Stimulated activated CD4-positive, alpha-beta T cell treated with anti-CD3 and anti-CD28 coated beads, Interleukin-4, amount 100 ng/mL, for 24 hours (primary cell): ENCODE data around the gene MME.

Experiments
- DNase-seq: peaks from one replicate; pipeline ENCODE4 v3.0.0-alpha.2; 2020

MME gene

DNA sequence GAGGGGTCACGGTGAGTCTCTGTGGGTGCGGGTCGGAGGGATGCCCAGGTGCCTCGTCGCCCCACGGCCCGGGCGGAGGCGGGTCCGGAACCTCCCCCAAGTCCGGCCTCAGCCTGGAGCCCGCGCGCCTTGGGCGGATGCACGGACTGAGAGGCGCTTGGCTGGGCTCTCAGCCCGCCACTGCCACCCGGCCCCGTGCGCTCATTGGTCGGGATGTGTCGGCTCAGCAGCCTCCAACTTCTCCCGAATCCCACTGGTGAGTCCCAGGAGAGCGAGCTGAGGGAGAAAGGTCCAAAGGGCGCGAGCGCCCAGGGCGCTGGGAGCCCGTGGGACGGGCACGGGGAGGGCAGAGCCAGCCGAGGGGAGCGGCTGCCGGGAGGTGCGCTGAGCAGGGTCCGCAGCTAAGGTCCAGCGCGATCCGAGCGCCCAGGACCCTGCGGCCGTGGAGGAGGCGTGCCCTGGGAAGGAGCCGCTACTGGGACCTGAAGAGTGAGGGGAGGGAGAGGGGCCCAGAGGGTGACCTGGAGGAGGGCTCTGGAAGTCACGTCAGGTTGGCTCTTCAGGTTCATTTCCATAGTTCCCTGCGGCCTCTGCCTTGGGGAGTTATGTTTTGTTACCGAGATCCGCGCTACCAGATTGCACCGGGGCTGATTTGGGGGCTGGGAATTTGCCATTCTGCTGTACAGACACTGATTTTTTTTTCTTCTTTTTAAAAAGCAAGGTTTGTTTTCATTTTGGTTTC is at the start of gene MME:
Gene MME (plus strand): TSS at position 574 of the 742 bp plus-strand sequence. CDS start 3,849 bp downstream, outside the sequence.
- no peak for DNase-seq

DNA sequence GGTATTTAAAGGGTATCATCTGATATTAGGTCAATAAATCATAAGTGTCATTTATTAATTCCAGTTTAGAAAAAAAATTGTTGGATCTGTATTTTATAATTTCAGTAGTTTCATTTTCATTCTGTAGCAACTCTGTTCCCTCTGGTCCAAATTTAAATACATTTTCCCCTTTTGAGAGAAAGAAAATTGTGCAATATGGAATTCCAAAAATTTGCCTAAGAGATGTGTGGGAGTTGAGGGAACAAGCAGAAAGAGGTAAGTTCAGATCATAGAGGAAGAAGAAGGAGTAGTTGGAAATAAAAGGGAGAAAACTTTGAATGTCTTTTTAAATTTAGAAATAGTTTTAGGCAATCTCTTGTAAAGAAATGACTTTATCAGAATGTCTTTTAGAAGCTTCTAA is 48.9 kb upstream of the MME start:
- DNase-seq, result no peak

DNA sequence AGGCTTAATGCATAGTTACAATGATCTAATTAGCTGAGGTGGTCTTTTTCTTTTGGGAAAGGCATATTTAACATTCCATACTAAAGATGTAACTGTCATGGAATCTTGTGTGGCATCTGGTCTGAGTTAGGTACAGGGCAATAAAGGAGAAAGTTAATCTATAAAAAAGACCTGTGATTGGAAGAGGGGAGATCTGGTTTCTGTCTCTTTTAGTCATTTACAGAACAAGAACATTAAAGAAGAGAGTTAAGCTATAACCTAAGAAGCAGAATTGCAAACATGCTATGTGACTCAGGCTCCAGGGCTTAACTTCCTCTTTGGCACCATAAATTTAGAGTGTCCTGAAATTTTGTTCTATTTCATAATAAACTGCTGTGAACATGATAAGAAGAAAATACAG is 47.2 kb upstream of the MME start:
- DNase-seq, result no peak

DNA sequence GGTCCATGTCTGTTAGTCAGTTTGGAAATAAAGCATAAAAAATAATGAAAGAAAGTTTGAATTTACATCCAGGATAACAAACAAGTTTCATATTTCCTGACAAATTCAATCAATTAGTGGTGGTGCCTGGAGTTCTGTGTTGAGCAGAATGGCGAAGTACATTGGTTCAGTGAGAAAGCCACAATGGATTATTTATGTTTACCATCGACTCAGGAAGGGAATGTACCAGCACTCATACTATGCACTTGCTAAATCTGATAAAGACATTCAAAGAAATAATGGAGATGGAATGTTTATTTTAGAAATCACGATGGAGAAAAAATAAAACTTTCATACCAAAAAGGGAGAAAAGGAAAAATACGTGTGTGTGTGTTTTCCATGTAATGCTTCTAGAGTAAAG is 45.3 kb upstream of the MME start:
- no peak for DNase-seq

DNA sequence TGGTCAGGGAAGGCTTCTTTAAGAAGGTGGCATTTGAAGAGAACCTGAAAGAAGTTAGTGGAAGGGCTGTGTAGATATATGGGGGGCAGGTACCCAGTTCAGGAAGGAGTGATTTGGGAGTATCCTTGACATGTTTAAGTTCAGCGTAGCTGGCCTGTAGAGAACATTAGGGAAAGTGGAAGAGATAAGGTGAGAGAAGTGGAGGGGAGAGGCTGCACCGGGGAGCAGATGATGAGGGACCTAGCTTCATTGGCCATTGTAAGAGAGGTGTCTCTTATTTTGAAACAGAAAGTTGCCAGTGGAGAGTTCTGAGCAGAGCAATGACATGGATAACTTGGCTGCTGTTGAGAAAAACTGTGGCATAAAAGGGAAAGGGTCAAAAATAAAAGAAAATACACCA is 44.6 kb upstream of the MME start:
- no peak for DNase-seq

DNA sequence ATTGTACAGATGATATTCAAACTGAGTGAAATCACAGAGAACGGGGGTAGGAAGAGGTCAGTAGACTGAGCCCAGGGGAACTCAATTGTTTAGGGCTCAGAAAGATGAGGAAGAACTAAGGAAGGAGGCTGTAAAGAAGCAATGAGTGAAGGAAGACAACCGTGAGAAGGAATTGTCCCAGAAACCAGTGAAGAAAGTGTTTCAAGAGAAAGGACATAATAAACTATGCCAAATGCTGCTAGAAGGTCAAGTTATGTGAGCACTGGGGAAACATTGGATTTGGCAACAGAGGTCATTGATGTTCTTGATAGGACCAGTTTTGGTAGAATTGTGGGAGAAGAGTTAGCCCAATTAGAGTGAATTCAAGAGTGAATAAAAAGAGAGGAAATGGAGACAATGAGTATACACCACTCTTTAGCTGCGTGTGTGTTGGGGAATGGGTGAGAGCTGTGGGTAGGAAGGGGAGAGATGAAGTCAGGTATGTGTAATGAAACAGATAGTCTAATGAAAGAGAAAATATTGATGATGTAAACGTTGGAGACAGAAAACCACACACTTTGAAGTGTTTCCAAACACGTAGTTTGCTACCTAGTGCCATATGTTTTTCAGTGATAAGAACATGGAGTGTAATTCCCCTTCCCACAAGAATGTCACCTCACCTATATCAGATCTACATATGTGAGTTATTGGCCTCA is 42.5 kb upstream of the MME start:
- no peak for DNase-seq

DNA sequence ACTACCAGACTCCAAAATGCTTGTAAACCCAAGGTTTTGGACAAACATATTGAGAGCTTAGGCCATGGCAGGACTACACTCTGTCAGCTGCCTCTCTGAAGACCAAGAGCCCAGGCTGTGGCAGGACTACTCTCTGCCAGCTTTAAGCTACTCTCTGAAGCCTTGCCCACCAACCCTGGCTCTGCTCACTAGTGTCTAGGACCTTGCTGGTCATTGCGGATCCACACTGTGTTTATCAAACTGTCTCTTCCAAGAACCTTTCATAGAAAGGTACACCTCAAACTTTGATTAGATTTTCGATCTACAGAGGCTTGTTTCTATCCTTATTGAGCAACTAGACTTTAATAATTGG is 41.9 kb upstream of the MME start:
- DNase-seq, result no peak

DNA sequence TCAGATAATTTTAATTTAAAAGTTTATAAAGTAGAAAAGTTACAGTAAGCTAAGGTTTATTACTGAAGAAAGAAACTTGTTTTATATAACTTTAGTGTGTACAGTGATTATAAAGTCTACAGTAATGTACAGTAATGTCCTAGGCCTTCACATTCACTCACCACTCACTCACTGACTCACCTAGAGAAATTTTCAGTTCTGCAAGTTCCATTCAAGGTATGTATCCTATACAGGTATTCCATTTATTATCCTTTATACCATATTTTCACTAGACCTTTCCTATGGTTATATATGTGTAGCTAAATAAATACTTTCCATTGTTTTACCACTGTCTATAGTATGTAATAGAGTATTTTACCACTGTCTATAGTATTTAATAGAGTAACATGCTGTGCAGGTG is 33.2 kb upstream of the MME start:
- DNase-seq, result no peak

DNA sequence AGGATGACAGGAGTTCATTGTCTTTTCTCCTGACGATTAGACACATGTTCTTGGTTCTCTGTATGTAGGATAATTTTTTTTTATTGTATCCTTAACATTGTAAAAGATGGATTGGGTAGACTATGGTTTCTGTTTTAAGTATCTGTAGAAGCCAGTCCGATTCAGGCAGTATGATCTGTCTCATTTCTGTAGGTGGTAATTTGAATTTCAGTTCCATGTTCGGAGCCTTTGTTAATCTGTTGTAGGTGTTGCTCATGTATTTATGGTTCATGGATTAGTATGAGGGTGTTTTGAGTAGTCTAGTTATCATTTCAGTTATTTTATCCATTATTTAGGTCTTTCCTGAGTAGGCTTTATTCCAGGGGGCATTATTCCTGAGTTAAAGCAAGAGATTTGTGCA is 32.4 kb upstream of the MME start:
- DNase-seq, result no peak

DNA sequence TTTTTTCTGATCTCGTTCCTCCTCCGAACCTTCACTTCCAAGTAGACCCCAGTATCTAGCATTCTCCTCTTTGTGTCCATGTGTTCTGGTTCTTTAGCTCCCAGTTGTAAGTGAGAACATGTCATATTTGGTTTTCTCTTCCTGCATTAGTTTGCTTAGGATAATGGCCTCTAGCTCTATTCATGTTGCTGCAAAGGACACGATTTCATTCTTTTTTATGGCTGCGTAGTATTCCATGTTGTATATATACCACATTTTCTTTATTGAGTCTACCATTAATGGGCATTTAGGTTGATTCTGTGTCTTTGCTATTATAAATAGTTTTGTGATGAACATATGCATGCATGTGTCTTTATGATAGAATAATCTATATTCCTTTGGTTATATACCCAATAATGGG is 30.2 kb upstream of the MME start:
- DNase-seq, result no peak

DNA sequence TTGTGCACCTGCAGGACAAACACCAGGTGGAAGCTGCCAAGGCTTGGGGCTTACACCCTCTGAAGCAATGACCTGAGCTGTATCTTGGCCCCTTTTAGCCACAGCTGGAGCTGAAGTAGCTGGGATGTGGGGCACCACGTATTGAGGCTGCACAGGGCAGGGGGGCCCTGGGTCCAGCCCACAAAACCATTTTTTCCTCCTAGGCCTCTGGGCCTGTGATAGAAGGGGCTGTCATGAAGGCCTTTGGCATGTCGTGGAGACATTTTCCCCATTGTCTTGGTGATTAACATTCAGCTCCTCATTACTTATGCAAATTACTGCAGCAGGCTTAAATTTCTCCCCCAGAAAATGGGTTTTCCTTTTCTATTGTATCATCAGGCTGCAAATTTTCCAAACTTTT is 27.6 kb upstream of the MME start:
- no peak for DNase-seq

DNA sequence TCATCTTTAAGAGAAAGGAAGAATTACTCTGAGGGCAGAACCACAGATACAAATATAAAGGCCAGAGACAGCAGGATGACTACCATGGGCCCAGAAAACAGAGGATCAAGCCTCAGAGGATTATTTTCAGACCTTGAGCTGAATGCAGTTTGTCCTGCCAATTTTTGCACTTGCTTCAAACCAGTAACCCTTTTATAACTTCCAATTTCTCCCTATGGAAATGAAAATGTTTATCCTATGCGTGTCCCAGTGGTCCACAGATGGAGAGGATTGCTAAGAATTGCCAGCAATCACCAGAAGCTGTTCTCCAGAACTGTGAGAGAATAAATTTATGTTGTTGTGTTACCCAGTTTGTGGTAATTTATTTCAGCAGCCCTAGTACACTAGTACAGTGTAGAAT is 26.4 kb upstream of the MME start:
- no peak for DNase-seq

DNA sequence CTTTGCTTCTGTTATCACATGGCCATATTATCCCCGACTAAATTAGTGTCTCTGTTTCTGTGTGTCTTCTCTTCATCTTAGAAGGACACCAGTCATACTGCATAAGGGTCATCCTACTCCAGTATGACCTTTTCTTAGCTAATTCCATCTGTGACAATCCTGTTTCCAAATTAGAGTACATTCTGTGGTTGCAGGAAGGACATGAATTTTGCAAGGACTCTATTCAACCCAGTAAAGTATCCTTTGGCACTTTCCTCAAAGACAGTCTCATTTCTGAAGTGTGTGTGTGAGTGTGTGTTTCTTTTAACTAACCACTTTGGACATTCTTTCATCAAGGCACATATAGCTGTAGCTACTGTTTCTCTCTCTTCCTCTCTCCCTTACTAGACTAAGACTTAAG is 15.2 kb upstream of the MME start:
- no peak for DNase-seq

DNA sequence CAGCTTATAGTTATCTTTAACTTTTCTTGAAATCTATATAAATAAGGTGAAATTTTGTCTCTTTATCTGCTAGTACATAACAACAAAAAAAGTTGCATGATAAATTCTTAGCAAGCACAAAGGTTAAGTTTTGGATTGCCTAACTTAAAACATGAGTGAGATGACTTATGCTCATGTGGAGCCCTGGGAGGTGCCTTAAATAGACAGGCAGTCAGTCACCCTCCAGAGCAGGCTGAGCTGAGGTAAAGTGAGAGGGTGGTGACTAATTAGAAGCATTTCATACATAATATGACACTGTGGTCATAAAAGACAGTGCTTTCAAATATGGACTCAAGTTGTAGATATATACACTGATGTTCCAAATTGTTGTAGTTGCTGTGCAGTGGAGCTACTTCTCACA is 14.6 kb upstream of the MME start:
- DNase-seq, result no peak

DNA sequence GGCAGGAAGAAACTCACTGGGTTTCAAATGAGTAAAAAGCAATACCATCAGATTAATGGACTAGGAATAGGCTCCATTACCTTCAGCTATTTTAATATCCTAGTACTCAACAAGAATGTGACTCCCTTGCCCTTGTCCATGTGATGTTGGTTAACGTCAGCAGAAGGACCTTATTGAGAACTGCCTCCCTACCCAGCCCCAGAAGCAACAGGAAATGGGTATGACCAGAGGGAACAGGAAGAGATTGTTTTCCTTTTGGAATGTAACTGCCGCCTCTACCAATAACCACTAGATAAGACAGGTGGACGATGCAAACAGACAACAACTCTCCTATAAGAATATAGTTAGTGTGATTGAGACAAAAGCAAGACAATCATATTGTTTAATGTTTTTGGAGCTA is 10.4 kb upstream of the MME start:
- no peak for DNase-seq

DNA sequence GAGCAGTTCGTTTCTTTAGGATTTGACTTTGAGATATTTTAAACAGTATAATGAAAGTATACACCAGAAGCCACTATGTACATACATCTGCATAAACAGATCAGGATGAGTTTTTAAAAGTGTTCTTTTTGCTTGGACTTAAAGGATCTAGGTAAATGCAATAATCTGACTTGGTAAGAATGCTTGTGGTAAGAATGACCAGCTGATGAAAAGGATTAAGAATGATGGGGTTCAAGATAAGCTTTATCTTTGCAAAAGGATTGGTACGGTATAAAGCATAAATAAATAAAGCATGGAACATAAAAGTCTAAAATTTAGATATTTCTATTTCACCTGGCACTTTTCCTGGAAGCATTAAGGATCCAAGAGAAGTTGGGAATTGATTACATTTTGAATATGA is 9.8 kb upstream of the MME start:
- DNase-seq, result no peak

DNA sequence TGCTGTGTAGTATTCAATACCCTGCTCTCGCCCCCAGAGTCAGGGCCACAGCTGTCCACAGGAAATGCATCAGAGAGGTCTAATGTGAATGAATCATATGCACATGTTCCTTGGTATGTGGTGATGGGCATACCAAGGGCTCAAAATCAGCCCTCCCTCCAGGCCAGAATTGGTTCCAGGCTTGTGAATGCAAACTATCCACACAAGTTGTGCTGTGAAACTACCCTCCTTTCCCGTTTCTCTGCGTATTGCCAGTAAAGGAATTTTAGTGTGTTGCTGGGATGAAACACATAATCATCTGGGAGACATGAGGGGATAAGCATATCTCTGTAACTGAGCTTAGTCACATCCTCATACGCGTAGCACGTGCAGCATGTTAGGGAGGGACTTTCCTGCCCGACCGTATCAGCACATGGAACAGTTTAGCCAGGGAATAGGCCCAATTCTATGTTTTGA is 9.2 kb upstream of the MME start:
- no peak for DNase-seq

DNA sequence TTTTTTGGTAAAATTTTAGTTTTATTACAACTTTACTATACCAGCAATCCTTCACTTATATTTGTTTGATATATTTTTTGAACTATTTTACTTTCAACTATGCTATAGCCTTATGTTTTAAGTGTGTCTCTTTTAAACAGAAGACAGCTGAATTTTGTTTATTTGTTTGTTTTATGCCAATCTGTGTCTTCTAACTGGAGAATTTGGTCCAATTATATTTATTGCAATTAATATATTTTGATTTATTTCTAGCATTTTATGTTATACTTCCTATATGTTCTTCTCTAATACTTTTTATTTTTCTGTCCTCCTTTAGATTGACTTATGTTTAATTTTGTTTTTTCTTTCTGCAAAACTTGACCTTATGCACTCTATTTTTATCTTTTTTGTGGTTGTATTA is 4.9 kb upstream of the MME start:
- no peak for DNase-seq

DNA sequence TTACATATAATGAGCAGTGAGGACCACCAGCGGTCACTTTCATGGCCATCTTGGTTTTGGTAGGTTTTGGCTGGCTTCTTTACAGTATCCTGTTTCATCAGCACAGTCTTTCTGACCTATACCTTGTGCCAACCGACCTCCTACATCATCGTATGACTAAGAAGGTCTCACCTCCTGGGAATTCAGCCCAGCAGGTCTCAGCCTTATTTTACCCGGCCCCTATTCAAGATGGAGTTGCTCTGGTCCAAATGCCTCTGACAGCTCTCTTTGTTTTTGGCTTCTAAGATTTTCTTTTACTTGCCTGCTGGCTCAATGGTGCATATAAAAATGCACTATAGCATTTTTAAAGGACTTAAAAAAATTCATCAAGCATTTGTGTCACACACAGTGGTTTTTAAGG is 3.2 kb upstream of the MME start:
- no peak for DNase-seq

DNA sequence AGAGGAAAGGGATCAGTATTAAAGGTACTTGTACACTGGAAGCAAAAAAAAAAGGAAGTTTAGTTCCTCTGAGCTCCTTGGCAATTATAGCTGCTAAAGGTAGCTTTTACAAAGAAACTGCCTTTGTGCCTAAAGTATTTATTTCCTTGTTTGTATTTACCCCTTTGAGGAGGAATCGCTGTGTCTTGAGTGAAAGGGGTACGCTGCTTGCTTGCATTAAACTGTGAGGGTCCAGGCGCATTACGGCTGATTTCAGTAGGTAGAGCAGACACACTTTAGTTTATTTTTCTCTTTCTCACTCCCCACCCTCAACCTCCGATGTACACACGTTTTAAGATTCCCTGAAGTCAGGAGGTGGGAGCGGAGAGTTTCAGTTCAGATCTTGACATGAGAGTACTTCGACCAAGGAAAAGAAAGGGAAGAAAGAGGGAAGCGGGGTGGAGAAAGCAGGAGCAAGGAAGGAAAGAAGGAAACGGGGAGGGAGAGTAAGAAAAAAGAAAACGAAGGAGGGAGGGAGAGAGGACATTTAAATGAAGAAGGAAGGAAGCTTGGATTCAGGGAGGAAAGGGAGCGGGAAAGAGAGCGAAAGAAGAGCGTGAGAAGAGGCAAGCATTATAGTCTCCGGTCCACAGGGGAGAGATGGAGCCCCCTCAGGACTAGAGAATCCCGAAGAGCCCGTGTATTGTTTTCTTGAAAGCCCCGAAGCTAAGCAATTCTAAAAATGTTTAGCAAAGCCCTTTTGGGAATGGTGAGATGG is 1.2 kb upstream of the MME start:
- DNase-seq, result no peak

DNA sequence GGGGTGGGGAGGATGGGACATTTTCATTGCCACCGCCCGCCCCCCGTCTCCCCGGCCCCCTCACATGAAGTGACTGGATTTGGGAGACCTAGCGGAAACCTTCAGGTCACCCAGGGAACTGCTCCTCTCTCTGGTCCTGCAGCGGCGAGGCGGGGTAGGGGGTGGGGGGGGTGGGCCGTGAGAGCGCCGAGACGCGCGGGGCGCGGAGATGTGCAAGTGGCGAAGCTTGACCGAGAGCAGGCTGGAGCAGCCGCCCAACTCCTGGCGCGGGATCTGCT is 712 bp upstream of the MME start:
- no peak for DNase-seq

DNA sequence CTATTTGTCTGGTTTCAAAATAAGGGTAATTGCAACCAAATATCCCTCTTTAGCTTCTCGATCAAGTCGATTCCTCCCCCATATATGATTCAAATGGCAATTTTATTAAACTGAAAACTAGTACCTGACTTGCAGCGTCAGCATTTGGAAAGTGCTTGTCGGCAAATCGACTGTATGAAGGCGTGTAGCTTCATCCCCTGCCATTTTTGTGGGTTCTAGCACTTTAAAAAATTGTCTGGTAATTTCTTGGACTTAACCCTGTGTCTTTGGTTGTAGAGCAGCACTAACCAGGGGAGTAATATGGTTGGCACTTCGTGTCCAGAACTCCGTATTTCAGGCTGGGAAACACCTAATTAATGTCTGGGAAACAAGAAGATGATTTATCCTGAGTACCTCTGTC is 573 bp downstream of the MME start:
- no peak for DNase-seq

DNA sequence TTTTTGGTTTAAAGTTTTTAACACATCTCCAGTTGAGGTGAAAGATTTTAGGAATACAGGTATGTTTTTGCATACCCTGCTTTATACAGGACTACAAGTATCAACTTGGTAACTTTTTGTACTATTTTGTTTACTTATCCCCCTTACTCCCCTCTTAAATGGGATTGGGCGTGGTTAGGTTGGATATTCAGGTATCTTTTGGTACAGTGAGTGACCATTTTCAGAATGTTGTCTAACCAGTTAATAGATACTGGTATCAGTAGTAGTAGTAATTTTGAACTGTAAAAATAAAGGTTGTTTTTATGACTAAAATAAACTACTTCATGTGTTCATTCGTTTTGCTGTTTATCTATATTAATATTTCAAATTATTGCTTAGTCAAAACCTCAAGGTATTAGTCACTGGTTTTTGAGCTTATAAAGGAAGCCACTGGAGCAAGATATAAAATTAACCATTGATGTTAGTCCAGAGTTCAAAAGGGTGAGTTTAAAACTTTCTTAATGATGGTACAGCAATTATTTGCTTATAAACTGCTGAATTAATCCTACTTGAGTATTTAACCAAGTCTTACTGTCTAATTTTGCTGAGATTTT is 3.3 kb downstream of the MME start:
- DNase-seq, result no peak

DNA sequence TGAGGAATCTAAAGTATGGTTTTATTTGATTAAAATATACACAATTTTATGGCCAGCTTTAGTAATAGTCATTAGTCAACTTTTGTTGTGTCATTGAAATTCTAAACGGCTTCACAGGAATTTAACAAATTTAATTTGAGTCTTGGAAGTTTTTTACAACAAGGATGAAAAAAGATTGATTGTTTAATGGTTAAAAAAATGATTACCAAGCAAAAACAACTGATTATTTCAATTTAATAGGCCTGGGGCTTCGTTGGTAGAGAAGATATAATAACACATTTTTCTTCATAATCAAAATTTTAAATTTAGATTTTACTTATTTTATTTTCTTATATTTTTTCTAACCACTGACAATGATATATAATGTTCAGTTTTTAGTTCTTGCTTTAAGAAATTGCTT is 4.4 kb downstream of the MME start:
- no peak for DNase-seq
